GM12873 (cell line): Measurements from ENCODE around the gene RSRC1.

Experiments used
- CTCF ChIP-seq: IDR thresholded peaks from 2 replicates; pipeline ENCODE4 v1.5.1; 2012; ENCODE audit warnings: low read depth, mild to moderate bottlenecking, moderate library complexity, low read length, control low read depth; ENCODE audit not compliant: insufficient read depth; ENCODE audit errors: missing control alignments

RSRC1 gene

GRCh38 chr3:158248261-158248660, 138.4 kb downstream of the RSRC1 start:
- TF ChIP-seq CTCF: no peak

- no peak for TF ChIP-seq CTCF
Observed at GRCh38 chr3:158249183-158249582, 139.3 kb downstream of the RSRC1 start.

- TF ChIP-seq CTCF: no peak
Observed at GRCh38 chr3:158258619-158259018, 148.7 kb downstream of the RSRC1 start.

GRCh38 chr3:158260392-158260791, 150.5 kb downstream of the RSRC1 start:
- no peak for TF ChIP-seq CTCF

- peak; percentile 5 for TF ChIP-seq CTCF
Observed at GRCh38 chr3:158261371-158261991, 151.6 kb downstream of the RSRC1 start.

GRCh38 chr3:158264894-158265293, 155.0 kb downstream of the RSRC1 start:
- TF ChIP-seq CTCF: no peak

GRCh38 chr3:158267015-158267414, 157.1 kb downstream of the RSRC1 start:
- TF ChIP-seq CTCF: no peak

GRCh38 chr3:158269942-158270341, 160.1 kb downstream of the RSRC1 start:
- TF ChIP-seq CTCF: no peak
